K562 (cell line): ENCODE data around the gene CYB5D1.

Experiments
- TF ChIP-seq, protein P1 (sequence below): fragments of 250-450 bp; sonication (Bioruptor Pico); IDR thresholded peaks from 2 replicates; pipeline ENCODE4 v1.4.0; 2020; ENCODE audit warnings: mild to moderate bottlenecking, moderate library complexity
- TF ChIP-seq, protein P2 (sequence below), 3 experiments: IDR thresholded peaks in 2 of 3; conservative IDR thresholded peaks in 1 of 3; 2 replicates each; pipeline ENCODE4 v1.5.1; 2011 to 2012; ENCODE audit warnings: low read length in 3 of 3, mild to moderate bottlenecking in 3 of 3, control low read depth in 2 of 3, improper control_type of control experiment in 1 of 3, inconsistent platforms in 1 of 3, low read depth in 1 of 3, mixed read lengths in 1 of 3, moderate library complexity in 1 of 3; ENCODE audit not compliant: insufficient read depth in 2 of 3

DNA sequence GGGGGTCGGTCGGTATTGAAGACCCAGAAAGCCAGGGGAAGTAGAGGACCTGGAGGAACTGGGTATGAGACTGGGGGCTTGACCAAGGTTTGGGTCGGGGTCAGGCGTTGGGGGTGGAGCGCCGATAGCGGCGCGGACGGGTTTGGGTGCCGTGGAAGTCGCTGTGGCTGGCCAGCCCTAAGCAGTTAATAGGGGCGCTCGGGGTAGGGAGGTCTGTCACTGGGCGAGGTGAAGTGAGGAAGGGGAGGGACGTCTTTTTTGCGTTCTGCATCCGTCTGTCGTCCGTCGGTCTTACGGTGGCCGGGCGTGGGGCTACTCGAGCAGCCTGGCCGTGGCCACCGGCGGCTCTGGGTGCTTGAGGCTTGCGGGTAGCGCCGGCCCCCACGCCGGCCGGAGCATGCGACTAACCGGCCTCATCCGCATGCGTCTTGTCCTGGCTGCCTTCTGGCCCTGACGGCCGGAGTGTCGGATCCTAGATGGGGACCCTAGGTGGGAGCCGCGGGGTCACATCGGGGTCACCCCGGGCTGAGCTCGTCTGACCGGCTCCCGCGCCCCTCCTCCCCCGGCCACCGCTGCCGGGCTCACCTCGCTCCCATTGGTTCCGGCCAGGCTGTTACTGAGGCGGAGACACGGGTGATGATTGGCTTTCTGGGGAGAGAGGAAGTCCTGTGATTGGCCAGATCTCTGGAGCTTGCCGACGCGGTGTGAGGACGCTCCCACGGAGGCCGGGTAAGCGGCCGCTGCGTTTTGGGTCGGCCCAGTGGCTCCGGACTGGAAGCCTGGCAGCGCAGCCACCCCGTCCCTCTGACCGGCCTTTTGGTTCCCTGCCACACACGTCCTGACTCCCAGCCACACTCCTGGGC, 13.3 kb upstream of the CYB5D1 start:
- TF ChIP-seq, protein P1, sequence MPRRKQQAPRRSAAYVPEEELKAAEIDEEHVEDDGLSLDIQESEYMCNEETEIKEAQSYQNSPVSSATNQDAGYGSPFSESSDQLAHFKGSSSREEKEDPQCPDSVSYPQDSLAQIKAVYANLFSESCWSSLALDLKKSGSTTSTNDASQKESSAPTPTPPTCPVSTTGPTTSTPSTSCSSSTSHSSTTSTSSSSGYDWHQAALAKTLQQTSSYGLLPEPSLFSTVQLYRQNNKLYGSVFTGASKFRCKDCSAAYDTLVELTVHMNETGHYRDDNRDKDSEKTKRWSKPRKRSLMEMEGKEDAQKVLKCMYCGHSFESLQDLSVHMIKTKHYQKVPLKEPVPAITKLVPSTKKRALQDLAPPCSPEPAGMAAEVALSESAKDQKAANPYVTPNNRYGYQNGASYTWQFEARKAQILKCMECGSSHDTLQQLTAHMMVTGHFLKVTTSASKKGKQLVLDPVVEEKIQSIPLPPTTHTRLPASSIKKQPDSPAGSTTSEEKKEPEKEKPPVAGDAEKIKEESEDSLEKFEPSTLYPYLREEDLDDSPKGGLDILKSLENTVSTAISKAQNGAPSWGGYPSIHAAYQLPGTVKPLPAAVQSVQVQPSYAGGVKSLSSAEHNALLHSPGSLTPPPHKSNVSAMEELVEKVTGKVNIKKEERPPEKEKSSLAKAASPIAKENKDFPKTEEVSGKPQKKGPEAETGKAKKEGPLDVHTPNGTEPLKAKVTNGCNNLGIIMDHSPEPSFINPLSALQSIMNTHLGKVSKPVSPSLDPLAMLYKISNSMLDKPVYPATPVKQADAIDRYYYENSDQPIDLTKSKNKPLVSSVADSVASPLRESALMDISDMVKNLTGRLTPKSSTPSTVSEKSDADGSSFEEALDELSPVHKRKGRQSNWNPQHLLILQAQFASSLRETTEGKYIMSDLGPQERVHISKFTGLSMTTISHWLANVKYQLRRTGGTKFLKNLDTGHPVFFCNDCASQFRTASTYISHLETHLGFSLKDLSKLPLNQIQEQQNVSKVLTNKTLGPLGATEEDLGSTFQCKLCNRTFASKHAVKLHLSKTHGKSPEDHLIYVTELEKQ (CRISPR knock-in tag) = no peak
- TF ChIP-seq, protein P2, sequence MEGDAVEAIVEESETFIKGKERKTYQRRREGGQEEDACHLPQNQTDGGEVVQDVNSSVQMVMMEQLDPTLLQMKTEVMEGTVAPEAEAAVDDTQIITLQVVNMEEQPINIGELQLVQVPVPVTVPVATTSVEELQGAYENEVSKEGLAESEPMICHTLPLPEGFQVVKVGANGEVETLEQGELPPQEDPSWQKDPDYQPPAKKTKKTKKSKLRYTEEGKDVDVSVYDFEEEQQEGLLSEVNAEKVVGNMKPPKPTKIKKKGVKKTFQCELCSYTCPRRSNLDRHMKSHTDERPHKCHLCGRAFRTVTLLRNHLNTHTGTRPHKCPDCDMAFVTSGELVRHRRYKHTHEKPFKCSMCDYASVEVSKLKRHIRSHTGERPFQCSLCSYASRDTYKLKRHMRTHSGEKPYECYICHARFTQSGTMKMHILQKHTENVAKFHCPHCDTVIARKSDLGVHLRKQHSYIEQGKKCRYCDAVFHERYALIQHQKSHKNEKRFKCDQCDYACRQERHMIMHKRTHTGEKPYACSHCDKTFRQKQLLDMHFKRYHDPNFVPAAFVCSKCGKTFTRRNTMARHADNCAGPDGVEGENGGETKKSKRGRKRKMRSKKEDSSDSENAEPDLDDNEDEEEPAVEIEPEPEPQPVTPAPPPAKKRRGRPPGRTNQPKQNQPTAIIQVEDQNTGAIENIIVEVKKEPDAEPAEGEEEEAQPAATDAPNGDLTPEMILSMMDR (IDR thresholded peaks at IDR 0.05 in 2 of 3, conservative IDR thresholded peaks at IDR 0.05 in 1 of 3; ENCODE audit: insufficient read depth in 2 of 3, low read depth in 1 of 3, low read length in 3 of 3) = no peak
